T-helper 9 cell (primary cell): ENCODE data around the gene TSHZ2.

Experiments
- DNase-seq: peaks from one replicate; pipeline ENCODE4 v3.0.0-alpha.2; 2020

Gene TSHZ2

GRCh38 chr20:53260591-53260990, 288.4 kb downstream of the TSHZ2 start:
- no peak for DNase-seq

DNA sequence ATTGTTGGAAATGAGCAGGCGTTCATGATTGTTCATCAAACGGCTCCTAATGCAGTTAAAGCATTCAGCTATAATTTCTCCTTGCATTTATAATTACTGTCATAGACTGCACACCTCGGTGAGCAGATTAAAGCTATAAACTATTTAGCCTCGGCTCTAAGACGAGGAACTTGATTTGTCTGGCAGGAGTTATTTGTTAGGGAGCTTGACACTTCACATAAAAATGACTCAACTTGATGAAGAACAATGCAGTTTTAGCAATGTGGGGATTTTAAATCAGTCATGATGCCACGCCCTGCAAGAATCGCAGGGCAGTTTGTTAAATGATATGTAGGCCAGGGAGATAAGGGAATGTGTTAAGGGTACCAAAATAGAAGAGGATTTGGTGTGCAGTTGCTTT, 290.2 kb downstream of the TSHZ2 start:
- no peak for DNase-seq

- DNase-seq = no peak
These were observed 291.6 kb downstream of the TSHZ2 start for GRCh38 chr20:53263554-53264438.

- no peak for DNase-seq
These were observed 292.4 kb downstream of the TSHZ2 start for GRCh38 chr20:53264604-53265003.

DNA sequence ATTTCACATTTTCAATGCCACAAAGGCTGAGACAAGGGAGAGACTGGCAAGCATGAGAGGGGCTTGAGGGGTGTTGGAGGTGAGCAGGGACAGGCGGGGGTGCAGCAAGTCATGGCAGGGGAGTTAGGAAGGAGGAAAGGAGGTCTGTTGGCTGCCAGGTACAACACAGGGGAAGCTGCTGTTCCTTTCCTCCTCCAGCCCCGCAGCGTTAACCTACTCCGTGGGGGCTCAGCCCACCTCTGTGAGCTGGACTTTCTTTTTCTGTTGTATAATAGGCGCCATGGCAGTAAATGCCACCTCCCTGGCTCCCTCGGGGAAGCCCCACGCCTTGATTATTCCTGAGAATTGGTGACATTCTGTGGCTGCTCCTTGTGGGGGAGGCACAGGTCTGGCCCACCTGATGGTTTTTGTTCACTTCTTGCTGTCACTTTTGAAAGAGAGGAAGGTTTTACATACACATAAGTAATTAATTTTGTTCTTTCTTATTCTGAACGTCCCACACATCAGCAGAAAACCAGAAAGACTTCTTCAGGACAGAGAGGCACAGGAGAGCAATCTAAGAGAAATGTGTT, 293.2 kb downstream of the TSHZ2 start:
- no peak for DNase-seq

DNA sequence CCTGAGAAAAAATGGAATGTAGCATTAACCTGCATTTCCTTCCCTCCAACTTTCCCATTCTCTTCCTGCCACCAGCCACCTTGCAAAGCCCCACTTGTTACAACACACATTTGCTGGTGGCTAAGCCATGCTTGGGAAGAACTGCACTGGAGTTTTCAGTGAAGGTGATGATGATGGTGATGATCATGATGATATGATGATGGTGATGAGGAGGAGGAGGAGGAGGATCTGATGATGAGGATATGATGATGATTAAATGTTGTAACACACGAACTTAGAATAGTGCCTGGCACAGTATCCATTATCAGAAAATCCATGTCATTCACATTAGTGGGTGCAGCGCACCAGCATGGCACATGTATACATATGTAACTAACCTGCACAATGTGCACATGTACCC, 297.2 kb downstream of the TSHZ2 start:
- no peak for DNase-seq

- no peak for DNase-seq
These were observed 298.7 kb downstream of the TSHZ2 start for GRCh38 chr20:53270792-53271375.

DNA sequence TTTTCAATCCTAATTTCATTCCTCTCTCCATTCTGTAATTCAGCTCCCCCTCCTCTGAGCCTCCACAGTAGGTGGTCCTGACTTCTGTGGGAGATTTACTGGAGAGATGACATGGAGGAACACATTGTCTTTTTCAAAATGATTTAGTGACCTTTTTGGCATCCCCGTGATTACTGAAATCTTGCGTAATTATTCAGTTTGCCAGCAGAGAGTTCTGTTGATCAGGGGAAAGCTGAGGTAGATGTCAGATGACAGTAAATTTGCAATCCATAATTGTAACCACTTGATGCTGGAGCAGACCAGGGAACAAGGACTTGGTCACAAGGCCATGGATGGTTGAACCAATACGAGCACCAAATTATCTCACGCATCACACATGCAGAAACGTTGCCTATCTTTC, 302.2 kb downstream of the TSHZ2 start:
- DNase-seq = no peak

DNA sequence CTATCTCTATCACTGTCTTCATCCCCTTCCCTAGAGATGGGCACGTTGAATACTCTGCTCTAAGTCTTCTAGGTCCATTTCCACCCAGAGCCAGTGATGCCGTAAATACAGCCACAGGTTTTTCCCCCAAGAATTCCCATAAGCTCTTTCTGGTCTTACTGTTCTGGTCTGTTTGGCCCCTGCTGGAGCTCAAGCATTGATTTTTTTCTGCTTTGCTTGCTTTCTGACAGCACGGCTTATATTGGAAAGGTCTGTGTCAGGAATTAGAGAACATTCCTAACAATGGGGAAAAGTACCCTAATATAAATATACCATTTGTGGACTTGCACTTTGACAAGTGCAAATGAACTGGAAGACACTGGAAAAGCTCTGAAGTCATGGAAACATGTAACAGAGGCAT, 302.6 kb downstream of the TSHZ2 start:
- DNase-seq = no peak

GRCh38 chr20:53276143-53276542, 304.0 kb downstream of the TSHZ2 start:
- DNase-seq = no peak

DNA sequence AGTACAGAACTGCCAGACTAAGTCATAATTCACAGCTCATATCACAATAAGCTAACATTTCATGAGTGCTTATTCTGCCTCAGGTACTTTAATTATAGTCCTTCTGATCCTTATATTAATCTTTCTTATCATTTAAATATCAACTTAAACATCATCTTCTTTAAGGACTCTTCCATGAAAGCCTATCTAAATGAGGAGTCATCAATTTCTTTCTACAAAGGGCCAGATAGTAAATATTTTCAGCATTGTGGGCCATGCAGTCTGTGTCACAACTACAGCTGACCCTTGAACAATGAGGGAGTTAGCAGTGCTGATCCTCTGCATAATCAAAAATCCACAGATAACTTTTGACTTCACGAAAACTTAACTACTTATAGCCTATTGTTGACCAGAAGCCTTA, 306.4 kb downstream of the TSHZ2 start:
- no peak for DNase-seq

GRCh38 chr20:53279735-53280134, 307.6 kb downstream of the TSHZ2 start:
- no peak for DNase-seq

DNA sequence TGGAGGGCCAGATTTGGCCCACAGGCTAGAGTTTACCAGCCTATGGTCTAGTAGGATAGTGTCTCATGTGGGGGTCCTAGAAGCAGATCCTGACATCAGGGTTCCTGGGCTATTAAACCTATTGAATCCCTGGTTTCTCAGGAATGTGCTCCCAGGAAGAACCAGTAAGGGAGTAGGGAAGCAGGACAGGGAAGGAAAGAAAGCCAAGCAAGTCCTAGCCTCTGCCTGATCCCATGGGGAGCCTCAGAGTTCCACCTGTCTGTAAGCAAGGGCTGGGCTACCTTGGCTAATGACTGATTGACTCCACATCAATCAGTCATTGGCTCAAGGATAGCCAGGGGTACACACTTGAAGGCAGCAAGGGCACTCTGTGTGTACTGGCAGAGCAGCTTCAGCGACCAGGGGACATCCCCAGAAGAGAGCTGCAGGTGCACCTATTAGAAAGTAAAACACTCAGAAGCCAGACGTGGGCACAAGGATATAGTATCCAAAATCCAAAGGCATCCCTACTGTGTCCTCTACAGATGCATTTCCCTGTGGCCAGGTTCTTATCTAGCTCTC, 309.5 kb downstream of the TSHZ2 start:
- DNase-seq = no peak

GRCh38 chr20:53282217-53282955, 310.2 kb downstream of the TSHZ2 start:
- DNase-seq = no peak

GRCh38 chr20:53283011-53283410, 310.9 kb downstream of the TSHZ2 start:
- DNase-seq = no peak

- DNase-seq = no peak
These were observed 311.4 kb downstream of the TSHZ2 start for GRCh38 chr20:53283597-53283996.

DNA sequence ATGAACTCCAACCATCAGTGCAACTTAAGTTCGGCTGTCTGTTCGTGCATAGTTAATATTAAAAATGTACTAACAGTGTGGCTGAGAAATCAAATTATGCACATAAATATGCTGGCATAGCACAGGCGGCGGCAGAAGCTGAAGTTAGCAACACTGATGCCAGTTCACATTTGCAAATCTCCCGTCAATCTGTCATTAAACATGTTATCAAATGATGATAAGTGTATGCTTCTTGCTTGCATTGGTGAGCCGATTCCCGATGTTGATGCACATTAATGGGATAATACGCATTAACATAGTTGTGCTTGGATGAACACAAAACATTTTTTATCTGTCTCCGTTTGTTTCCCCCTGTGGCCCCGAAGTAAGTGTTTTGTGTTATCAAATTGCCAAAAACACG, 312.1 kb downstream of the TSHZ2 start:
- DNase-seq = no peak

DNA sequence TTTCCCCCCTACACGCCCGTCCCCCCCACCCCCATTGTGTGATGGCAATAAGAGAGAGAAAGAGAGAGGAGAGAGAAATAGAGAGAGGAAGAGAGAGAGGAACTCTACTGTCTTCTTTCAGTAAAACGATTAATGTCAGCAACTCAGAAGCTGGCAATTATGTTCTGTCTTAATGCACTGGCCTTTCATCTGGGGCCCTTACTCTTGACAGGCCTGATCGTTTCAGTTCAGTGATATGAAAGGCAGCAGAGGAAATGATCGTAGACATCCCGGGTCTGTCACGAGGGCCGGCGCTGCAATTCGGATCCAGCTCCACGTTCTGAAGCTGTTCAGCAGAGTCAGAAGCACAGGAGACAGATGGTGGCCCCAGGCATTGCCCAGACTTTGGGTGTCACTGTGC, 312.5 kb downstream of the TSHZ2 start:
- no peak for DNase-seq

DNA sequence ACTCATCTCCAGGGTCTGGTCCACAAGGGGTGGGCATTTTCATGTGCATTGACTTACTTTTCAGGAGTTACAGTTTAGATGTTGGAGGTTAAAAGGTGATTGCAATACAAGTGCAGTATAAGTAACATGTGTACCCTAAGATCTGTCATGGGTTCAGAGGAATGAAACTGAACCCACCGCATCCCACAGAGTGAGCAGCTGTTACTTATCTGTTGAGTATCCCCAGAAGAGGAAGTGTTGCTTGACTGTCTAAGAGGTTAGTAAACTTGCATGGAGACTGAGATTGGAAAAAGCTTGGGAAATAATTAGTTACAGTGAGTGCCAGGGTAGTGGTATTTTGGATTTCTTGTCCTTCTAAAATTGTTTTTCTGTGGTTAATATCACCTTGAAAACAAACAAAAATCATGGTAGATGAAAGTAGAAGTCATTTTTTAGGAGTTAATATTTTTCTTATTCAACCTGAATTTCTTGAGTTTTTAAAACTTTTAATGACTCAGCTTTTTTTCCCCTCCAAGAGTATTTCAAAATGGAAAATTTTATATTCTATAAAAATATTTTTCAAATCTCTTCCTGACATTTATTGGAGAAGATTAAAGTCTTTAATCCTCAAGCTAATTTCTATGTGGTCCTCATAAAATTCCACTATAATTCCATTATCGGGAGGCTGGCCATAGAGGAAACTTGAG, 315.3 kb downstream of the TSHZ2 start:
- no peak for DNase-seq

DNA sequence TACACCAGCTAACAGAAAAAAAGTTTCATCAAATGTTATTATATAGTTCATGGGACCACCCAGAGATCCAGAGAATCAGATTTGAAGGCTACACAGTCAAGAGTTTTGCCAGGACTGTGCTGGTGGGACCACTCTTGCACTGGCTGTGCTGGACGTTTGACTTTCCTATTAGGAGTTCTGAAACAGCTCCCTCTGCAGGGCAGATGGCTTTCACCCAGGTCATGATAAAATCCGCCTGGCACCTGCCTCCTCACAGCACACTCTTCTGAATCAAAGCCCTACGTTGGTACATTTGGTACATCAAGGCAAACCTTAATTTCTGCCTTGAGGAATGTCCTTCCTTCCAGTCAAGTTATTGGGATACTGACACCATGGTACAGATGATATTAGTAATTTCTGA, 319.4 kb downstream of the TSHZ2 start:
- DNase-seq = no peak

DNA sequence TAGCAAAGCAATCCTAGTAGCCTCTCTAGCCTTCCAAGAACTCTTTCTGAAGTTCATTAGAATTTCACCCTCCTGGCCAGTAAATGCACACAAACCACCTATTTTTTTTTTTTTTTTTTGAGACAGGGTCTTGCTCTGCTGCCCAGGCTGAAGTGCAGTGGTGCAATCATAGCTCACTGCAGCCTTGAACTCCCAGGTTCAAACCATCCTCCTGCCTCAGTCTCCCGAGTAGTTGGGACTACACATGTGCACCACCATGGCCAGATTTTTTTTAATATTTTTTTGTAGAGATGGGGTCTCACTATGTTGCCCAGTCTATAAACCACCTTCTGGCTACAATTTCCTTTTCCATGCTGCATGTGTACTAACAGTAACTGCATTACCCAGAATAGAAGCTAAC, 320.2 kb downstream of the TSHZ2 start:
- no peak for DNase-seq

- DNase-seq = no peak
These were observed 322.6 kb downstream of the TSHZ2 start for GRCh38 chr20:53294804-53295203.

GRCh38 chr20:53296025-53296424, 323.9 kb downstream of the TSHZ2 start:
- DNase-seq = no peak
